Cardiac fibroblast (primary cell): ENCODE data around the gene TBC1D17.
A peak's percentile ranks its signal among the peaks of the same experiment; 100 is the strongest.
"Not testable (repeated sequence)": the region's sequence is repeated elsewhere in the genome, so short reads cannot be mapped to it uniquely, and the experiment has no call there.

Experiments used
- DNase-seq, 2 donors: peaks; one replicate each; pipeline versions ENCODE4 v3.0.0 to v3.0.0-alpha.2; 2010; ENCODE audit warnings: low read depth in 2 of 2
- H3K4me3 ChIP-seq, 2 donors: replicated peaks in 1 of 2; 1 replicate in 1 of 2; 2 replicates in 1 of 2; pipeline ENCODE4 v1.5.1; 2011; ENCODE audit warnings: low read depth in 2 of 2, low read length in 2 of 2, mild to moderate bottlenecking in 2 of 2, moderate library complexity in 1 of 2
- TF ChIP-seq, protein P1 (sequence below): IDR thresholded peaks from one replicate; pipeline ENCODE4 v1.5.1; 2011; ENCODE audit warnings: low read depth, mild to moderate bottlenecking, low read length, inconsistent platforms

The TBC1D17 gene

DNA sequence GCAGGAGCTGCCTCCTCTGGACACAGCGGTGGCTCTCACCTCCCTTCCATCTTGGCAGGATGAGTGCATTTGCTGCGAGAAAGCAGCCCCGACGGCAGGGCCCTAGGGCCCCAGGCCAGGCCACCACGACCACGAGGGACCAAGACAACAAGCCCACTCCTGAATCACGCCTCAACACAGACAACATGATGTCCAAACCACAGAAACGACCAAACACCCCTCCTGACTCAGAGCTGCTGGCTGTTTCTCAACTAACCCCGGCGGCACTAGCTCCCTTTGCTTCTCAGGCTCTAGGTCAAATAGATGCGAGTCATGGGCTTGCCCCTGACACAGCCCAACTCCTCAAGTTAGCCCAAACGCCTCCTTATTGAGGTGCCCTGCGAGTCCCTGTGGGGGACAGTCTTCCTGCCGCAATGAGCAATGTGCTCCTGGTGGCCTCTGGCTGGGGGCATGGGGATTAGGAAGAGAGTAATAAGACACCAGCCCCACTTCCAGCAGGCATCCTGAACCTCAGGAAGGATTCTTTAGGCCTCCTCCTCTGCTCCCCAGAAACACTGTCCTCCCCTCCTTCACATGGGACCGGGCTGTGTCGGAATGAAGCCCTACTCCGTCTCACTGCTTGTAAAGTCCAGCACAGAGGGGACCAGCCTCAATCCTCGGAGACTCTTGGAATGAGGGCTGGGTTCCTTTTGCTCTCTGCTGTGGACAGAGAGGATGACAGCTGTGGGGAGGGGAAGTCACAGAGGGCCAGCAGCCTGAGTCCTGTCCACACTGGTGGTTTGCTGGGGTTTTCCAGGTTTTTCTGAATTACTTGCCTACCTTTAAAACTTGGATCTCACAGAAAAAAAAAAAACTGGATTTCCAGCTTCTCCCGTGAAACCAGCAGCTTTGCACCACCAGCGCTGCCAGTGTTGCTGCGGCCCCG lies 44.6 kb downstream of the TBC1D17 start:
- TF ChIP-seq, protein P1, sequence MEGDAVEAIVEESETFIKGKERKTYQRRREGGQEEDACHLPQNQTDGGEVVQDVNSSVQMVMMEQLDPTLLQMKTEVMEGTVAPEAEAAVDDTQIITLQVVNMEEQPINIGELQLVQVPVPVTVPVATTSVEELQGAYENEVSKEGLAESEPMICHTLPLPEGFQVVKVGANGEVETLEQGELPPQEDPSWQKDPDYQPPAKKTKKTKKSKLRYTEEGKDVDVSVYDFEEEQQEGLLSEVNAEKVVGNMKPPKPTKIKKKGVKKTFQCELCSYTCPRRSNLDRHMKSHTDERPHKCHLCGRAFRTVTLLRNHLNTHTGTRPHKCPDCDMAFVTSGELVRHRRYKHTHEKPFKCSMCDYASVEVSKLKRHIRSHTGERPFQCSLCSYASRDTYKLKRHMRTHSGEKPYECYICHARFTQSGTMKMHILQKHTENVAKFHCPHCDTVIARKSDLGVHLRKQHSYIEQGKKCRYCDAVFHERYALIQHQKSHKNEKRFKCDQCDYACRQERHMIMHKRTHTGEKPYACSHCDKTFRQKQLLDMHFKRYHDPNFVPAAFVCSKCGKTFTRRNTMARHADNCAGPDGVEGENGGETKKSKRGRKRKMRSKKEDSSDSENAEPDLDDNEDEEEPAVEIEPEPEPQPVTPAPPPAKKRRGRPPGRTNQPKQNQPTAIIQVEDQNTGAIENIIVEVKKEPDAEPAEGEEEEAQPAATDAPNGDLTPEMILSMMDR, result no peak
- no peak overlapping the region for H3K4me3 ChIP-seq
- DNase-seq, result peak; percentile 50 to 72

DNA sequence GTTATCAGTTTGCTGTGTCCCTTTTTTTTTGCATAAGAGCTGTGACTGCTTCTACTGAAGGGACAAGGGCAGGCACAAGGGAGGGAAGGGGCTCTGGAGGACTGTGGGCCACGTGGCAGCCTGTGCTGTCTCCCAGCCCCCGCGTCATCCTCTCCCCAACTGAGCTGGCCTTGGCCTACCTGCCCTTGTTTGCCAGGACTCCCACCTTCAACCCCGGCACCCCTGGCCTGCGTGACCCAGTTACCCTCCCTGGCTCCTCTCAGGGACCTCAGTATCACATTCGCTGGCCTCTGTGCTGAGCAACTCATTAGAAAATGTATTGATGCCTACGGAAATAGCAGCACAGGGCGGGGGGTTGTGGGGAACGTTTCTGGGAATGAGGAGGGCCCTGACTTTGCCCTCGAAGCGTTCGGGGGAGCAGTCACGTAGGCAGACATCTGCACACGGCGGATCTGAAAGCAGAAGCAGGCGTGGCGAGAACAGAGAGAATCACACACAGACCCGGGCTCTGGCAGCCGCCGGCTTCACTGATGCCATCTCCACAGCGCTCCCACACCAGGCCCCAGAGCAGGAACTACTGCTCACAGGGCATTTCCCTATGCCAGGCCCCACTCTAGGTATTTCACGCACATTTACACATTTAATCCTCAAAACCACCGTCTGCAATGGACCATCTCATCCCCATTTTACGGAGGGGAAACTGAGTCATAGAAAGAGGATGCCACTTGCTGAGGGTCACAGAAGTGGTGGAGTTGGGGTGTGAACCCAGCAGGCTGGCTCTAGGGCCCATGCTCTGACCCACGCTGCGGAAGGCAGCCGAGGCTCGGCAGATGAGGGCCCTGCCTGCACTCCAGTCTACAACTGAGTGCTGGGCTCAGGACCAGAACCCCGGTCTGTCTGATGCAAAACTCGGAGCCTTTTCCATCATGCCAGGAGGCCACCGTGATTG lies 45.8 kb downstream of the TBC1D17 start:
- TF ChIP-seq, protein P1, result no peak
- H3K4me3 ChIP-seq, result no peak overlapping the region
- no peak for DNase-seq

DNA sequence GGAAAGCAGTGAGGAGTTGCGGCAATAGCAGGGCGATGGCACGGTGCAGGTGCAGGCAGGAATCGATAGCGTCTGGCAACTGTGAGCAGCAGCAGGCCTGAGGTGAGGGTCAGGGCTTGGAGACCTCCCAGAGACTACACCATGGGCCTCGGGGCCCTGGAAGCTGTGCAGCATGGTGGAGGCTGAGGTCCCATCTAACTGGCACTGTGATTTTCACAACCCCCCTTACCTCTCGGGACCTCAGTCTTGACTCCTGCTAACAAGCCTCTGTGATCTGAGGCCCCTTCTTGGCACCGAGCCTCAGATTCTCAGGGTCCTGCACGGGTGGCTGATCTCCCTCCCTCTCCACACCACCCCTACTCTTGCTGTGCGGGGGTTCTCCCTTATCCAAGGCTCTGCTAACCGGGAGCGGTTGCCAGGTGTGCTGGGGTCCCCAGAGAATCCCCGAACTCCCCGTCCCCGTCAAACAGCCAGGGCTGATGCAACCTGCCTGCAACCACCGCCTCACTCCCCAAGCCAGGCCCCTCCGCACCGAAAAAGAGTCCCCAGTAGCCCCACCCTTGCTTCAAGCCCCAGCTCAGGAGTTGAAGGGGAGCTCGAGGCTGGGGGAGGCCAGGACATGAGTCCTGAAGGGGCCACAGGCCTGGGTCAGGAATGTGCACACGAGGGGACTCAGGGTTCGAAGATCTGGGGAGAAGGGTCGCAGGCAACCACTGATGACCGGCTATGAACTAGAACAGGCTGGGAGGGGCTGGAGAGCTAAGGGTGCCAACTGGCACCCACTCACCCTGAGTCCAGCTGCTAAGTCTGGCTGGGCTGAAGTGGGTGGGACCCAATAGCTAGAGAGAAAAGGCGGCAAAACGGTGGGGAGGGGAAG lies 46.7 kb downstream of the TBC1D17 start:
- no peak for DNase-seq
- H3K4me3 ChIP-seq, result no peak overlapping the region
- TF ChIP-seq, protein P1, result no peak

DNA sequence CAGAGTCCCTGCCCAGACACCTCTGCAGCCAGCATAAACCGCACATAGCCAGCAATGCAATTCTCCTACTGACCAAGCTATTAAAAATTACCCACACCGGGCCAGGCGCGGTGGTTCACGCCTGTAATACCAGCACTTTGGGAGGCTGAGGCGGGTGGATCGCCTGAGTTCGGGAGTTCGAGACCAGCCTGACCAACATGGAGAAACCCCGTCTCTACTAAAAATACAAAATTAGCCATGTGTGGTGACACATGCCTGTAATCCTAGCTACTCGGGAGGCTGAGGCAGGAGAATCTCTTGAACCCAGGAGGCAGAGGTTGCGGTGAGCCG lies 47.3 kb downstream of the TBC1D17 start:
- H3K4me3 ChIP-seq, DNase-seq: not testable (repeated sequence)

DNA sequence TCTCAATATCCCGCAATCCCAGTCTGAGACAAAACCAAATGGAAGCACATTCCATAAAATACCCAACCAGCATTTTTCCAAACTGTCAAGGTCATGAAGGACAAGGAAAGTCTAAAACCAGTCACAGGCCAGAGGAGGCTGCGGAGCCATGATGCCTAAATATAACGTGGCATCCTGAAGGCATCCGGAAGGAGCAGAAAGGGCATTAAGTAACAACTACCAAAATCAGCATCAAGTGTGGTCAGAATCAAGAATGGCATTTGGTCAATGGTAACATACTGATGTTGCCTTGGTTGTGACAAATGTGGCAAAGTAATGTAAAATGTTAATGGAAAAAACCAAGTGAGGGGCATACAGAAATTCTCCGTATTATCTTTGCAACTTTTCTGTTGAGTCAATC lies 48.0 kb downstream of the TBC1D17 start:
- H3K4me3 ChIP-seq, result no peak overlapping the region
- TF ChIP-seq, protein P1, result no peak
- no peak for DNase-seq

DNA sequence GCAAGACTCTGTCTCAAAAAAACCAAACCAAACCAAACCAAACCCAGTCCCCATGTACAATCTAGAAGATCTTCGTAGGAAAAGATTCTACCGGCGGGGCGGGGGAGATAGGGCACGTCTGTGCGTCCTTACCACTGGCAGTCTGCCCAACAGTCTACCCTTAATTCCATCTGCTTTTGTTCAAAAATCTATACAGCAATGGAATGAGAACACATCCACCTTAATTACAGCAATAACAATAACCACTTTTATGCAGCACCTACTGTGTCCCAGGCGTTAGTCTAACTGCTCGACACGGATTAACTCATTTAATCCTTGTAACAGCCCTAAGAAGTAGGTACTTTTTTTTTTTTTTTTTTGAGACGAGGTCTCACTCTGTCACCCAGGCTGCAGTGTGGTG lies 49.0 kb downstream of the TBC1D17 start:
- no peak for DNase-seq
- H3K4me3 ChIP-seq, result no peak overlapping the region
- TF ChIP-seq, protein P1, result no peak
